ENCODE measurements around the gene UNC79. TPM values are rescaled to one million over a fixed set of nuclear protein-coding genes. Genes with fewer than 3 reads are reported as not detected.

The UNC79 gene
- total RNA-seq, 1 donor = under 0.01 TPM

DNA sequence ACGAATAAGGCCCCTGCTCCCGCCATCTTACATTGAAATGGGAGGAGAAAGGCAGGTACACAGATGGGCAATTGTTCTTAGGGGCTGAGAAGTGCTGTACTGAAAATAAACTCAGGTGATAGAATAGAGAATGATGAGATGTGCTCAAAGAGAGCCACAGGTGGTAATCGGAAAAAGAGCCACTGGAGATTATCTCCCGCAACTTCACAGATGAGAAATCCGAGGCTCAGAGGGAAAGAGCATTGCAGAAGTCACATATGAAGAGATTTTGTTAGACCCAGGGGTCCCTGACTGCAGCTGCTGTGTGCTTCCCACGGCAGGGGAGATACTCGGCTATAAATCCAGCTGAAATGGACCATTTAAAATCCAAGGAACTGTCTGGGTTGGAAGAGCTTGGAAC lies 283.9 kb downstream of the UNC79 start:
- peak; percentile 38 for DNase-seq (ENCODE audit: insufficient read length, low spot score, missing footprints)
- no peak overlapping the region for H3K27ac ChIP-seq (ENCODE audit: low read depth, low read length)
- H3K4me1 ChIP-seq (ENCODE audit: insufficient read depth, low read length) = no peaks in the 10 kb centered on the region
- no peak overlapping the region for H2AFZ ChIP-seq (ENCODE audit: low read length)
- H4K20me1 ChIP-seq (ENCODE audit: insufficient read depth, low read length) = no peaks in the 10 kb centered on the region
- H3K4me3 ChIP-seq (ENCODE audit: insufficient read depth, low read length) = no peak overlapping the region
- H3K36me3 ChIP-seq (ENCODE audit: insufficient read depth, low read length) = no peaks in the 10 kb centered on the region
- no peak for TF ChIP-seq CTCF (IDR thresholded peaks at IDR 0.05; ENCODE audit: extremely low read depth, low read depth, low read length)
- no peaks in the 10 kb centered on the region for H3K79me2 ChIP-seq (ENCODE audit: insufficient read depth, low read length)
- no peaks in the 10 kb centered on the region for H3K9me3 ChIP-seq (ENCODE audit: low read depth, low read length)
- H3K4me2 ChIP-seq (ENCODE audit: insufficient read depth, low read length) = no peak overlapping the region
- no peaks in the 10 kb centered on the region for H3K27me3 ChIP-seq (ENCODE audit: insufficient read depth, low read length)

- Histone ChIP-seq H3K9me3 (ENCODE audit: low read depth, low read length) (no peaks in the 10 kb centered on the region), H3K27ac (ENCODE audit: low read depth, low read length) (no peak overlapping the region), H3K4me2 (ENCODE audit: insufficient read depth, low read length) (no peak overlapping the region), H3K27me3 (ENCODE audit: insufficient read depth, low read length) (no peaks in the 10 kb centered on the region), H2AFZ (ENCODE audit: low read length) (no peak overlapping the region), H3K79me2 (ENCODE audit: insufficient read depth, low read length) (no peaks in the 10 kb centered on the region), H3K4me3 (ENCODE audit: insufficient read depth, low read length) (no peak overlapping the region), H4K20me1 (ENCODE audit: insufficient read depth, low read length) (no peaks in the 10 kb centered on the region), H3K4me1 (ENCODE audit: insufficient read depth, low read length) (no peaks in the 10 kb centered on the region), H3K36me3 (ENCODE audit: insufficient read depth, low read length) (no peaks in the 10 kb centered on the region)
- no peak for TF ChIP-seq CTCF (IDR thresholded peaks at IDR 0.05; ENCODE audit: extremely low read depth, low read depth, low read length)
- peak; percentile 67 for DNase-seq (ENCODE audit: insufficient read length, low spot score, missing footprints)
Measured at GRCh38 chr14:93715279-93715927, 284.7 kb downstream of the UNC79 start.

DNA sequence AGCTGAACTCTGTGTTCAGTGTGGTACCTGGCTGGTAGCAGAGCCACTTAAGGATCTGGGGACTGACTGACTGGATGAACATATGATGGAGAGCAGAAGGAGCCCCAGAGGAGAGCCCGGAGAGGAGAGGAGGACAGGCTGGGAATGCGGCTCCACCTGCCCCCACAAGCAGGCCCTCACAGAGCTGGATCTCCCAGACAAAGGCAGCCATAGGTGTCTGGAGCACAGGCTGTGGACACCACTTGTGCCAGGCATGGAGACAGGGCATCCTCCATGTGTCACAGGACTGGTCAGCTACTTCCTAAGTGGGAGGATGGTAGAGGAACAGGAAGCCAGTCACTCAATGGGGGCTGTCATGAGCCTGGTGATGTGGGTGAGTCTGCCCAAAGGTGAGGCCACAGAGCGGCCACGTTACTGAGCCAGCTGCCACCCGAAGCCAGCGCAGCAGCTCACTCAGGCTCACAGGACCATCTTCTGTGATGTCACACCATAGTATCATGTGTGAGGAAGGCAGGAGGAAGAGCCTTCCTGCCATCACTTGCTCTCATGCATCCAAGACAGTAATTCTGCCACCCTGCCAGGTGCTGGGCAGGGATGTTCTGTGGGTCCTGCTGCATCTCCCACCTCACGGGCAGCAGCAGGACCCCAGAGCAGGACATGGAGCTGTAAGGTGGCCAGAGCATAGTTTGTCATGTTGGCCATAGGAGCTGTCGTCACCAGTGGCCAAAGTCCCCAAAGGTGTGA lies 285.4 kb downstream of the UNC79 start:
- H3K36me3 ChIP-seq (ENCODE audit: insufficient read depth, low read length) = no peaks in the 10 kb centered on the region
- H3K9me3 ChIP-seq (ENCODE audit: low read depth, low read length) = no peaks in the 10 kb centered on the region
- TF ChIP-seq CTCF (IDR thresholded peaks at IDR 0.05; ENCODE audit: extremely low read depth, low read depth, low read length) = no peak
- H3K4me3 ChIP-seq (ENCODE audit: insufficient read depth, low read length) = no peak overlapping the region
- DNase-seq (ENCODE audit: insufficient read length, low spot score, missing footprints) = peak; percentile 58
- H3K27ac ChIP-seq (ENCODE audit: low read depth, low read length) = no peak overlapping the region
- H3K4me1 ChIP-seq (ENCODE audit: insufficient read depth, low read length) = no peaks in the 10 kb centered on the region
- no peaks in the 10 kb centered on the region for H4K20me1 ChIP-seq (ENCODE audit: insufficient read depth, low read length)
- H3K79me2 ChIP-seq (ENCODE audit: insufficient read depth, low read length) = no peaks in the 10 kb centered on the region
- H2AFZ ChIP-seq (ENCODE audit: low read length) = no peak overlapping the region
- H3K4me2 ChIP-seq (ENCODE audit: insufficient read depth, low read length) = no peak overlapping the region
- H3K27me3 ChIP-seq (ENCODE audit: insufficient read depth, low read length) = no peaks in the 10 kb centered on the region

All from osteoblast (primary cell).